ENCODE results near the gene TMEM59L.
A peak's percentile ranks its signal among the peaks of the same experiment; 100 is the strongest.
"Not testable (repeated sequence)": the region's sequence is repeated elsewhere in the genome, so short reads cannot be mapped to it uniquely, and the experiment has no call there.

Gene TMEM59L

GRCh38 chr19:18612772-18613588 lies at the start of gene TMEM59L:
TSS of gene TMEM59L (plus strand) at chr19:18612870. CDS start at chr19:18612959, 89 bp downstream.
- DNase-seq = peak; percentile 39

- DNase-seq = no peak
Measured at GRCh38 chr19:18566953-18567352, 45.7 kb upstream of the TMEM59L start.

- DNase-seq = no peak
Measured at GRCh38 chr19:18568367-18568766, 44.3 kb upstream of the TMEM59L start.

- DNase-seq = peak; percentile 98
Measured at GRCh38 chr19:18571564-18572344, 40.9 kb upstream of the TMEM59L start, which contains the start of gene UBA52. TSS of gene UBA52 (plus strand) at chr19:18571857. CDS start at chr19:18573301, 1,444 bp downstream.

DNA sequence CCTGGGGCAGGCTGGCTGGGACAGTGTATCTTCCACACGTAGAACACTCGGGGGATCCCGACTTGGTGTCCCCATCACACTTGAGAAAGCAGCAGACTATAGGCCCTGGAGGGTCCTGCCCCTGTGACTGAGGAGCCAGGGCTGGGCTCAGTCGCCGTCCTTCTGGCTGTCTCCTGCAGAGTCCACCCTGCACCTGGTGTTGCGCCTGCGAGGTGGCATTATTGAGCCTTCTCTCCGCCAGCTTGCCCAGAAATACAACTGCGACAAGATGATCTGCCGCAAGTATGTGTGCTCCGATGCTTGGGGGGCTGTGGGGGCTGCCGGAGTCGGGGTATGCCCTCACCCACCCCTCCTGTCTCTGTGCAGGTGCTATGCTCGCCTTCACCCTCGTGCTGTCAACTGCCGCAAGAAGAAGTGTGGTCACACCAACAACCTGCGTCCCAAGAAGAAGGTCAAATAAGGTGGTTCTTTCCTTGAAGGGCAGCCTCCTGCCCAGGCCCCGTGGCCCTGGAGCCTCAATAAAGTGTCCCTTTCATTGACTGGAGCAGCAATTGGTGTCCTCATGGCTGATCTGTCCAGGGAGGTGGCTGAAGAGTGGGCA lies 37.9 kb upstream of the TMEM59L start:
- no peak for DNase-seq

DNA sequence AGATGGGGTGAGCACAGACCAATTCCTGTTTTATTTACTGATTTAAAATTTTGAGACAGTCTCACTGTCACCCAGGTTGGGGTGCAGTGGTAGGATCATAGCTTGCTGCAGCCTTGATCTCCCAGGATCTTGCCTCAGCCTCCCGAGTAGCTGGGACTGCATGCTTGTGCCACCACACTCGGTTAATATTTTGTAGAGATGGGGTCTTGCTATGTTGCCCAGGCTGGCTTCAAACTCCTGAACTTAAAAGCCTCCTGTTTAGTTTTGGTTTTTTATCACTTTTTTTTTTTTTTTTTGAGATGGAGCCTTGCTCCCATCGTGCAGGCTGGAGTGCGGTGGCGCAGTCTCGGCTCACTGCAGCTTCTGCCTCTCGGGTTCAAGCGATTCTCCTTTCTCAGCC lies 36.3 kb upstream of the TMEM59L start:
- no peak for DNase-seq

GRCh38 chr19:18577365-18577914 lies 35.2 kb upstream of the TMEM59L start:
- no peak for DNase-seq

DNA sequence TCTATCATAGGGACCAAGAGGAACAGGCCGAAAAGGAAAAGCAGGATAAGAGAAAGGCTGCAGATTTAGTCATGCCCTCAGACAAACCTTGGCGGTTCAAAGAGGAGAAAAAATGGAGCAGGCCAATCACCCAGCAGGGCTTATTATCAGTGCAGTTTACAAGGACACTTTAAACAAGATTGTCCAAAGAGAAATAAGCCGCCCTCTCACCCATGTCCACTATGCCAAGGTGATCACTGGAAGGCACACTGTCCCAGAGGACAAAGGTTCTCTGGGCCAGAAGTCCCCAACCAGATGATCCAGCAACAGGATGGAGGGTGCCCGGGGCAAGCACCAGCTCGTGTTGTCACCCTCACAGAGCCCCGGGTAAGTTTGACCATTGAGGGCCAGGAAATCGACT lies 32.4 kb upstream of the TMEM59L start:
- no peak for DNase-seq

GRCh38 chr19:18586306-18586705 lies 26.4 kb upstream of the TMEM59L start:
- no peak for DNase-seq

GRCh38 chr19:18587561-18587960 lies 25.1 kb upstream of the TMEM59L start:
- no peak for DNase-seq

GRCh38 chr19:18587962-18588610 lies 24.6 kb upstream of the TMEM59L start:
- no peak for DNase-seq

DNA sequence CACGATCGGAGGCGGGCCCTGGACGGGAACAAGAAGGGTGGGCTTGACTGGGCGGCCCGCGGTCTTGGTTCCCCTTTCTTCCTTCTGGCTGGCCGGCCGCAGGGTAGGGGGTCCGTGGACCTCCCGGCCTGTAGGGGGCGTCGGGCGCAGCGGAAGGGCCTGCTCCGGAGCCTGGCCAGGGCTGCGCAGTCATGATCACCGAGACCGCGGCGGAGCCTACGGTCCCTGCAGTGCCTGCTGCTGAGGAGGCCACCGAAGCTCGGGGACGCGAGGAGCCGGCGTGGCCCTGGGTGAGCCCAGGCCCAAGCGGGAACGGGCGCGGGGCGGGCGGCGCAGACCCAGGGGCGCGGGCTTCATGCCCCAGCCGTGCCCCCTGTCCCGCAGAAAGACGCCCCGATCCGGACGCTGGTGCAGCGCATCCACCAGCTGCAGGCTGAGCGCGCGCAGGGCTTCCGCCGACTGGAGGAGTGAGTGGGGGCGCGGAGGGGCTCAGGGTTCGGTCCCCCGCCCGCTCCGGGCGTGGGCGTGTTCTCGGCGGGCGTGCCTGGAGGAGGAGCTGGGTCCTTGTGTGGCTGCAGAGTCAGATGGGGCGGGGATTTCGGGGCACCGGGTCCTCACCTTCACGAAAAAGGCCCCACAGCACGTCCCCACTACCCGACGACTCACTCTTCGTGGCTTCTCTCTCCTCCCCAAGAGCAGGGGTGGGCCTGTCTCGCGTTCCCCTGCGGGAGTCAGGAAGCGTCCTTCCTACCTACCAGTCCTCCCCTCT lies 23.9 kb upstream of the TMEM59L start, which contains the start of gene REX1BD:
TSS of gene REX1BD (plus strand) at position 188 of the 769 bp plus-strand sequence. CDS start at position 192, 4 bp downstream.
- DNase-seq = peak; percentile 85

DNA sequence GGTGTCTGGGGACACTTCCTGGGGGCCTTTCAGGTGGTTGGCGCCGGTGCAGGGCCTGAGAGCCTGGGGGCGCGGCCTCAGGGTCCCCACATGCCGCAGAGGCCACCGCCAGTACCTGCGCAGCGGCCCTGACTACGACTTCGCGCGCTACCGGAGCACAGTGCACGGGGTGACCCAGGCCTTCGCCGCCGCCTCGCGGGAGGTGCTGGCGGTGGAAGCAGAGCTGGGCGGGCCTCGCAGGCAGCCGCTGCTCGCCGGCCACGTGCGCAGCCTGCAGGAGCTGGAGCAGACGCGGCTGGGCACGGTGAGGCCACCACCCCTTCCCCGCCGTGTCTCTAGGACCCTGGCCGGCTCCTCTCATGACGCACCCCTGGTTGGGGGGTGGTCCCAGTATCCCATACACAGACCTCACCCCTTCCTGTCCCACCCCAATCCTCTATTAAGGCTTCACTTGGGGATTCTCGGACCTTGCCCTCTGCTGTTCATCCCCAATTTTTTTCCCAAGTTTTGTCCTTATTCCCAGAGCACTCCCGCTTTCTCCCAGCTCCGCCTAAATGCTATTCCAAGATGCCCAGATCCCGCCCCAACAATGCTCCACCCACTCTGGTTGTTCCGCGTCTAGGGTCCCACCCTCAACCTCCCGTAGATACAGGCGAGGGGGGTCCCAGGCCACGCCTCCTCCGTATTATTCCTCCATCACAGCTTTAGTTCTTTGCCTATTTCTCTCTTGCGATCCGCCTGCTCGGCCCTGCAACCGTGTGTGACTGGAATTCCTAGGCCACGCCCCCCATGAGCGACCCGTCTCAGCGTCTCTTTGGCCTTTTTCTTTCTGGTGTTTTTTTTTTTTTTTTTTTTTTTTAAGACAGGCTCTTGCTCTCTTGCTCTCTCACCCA lies 23.0 kb upstream of the TMEM59L start:
- peak; percentile 60 for DNase-seq

- DNase-seq = no peak
Measured at GRCh38 chr19:18590273-18591272, 22.1 kb upstream of the TMEM59L start.

GRCh38 chr19:18591735-18592385 lies 20.8 kb upstream of the TMEM59L start:
- DNase-seq = no peak

GRCh38 chr19:18592732-18593131 lies 19.9 kb upstream of the TMEM59L start:
- not testable (repeated sequence) for DNase-seq

DNA sequence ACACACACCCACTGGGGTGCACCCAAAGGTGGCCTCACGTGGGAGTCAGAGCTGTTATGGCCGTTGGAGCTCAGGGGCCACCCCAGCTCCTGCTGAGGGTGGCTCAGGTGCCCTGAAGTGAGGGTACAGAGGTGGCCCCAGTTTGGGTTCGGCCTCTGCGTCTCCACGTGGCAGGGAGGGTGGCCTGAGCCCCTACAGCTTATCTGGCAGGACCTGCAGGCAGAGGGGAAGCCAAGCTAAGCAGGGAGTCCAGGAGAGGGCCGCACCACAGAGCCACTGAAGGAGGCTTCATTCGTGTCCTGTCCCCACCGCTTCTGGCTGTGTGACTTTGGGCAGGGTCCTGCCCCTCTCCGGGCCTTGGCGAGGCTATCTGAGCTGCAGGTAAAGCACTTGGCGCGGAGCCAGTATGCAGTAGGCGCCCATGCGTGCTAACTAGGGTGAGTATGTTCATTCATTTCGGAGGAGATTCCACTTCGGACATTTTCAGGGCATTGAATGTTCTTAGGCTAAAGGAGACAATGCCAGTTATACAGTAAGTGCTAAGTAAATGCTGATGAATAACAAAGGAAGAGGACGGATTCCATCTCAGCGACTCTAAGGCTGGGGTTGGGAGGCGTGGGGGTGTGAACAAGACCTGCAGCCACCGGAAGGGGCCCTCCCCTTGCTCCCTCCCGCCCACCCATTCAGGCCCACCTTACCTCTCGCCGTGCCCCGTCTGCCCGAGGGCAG lies 19.1 kb upstream of the TMEM59L start:
- DNase-seq = no peak

Data from activated gamma-delta T cell treated with Interleukin-2 at 50 U/mL for 16 hours (primary cell).